Measurements from ENCODE around the gene NALCN. TPM values are rescaled to one million over a fixed set of nuclear protein-coding genes. Genes with fewer than 3 reads are reported as not detected.

Gene NALCN
- total and polyA plus RNA-seq, 2 experiments from 2014 or later: 0.50 to 0.87 TPM

- no peaks in the 10 kb centered on the region for H3K9me3 Mint-ChIP-seq
- Histone ChIP-seq H3K4me2 (no peak overlapping the region), H3K4me1 (ENCODE audit: insufficient read depth) (peaks cover 17% of the 10 kb centered on the region), H4K20me1 (replicated peaks; ENCODE audit: insufficient read depth) (no peaks in the 10 kb centered on the region), H3K79me2 (replicated peaks; ENCODE audit: insufficient read depth) (no peaks in the 10 kb centered on the region), H3K9me2 (ENCODE audit: insufficient read depth) (no peaks in the 10 kb centered on the region), H3K27me3 (ENCODE audit: insufficient read depth) (no peaks in the 10 kb centered on the region), H3K27ac (ENCODE audit: low read depth) (no peak overlapping the region), H3F3A (replicated peaks; ENCODE audit: low read depth) (no peaks in the 10 kb centered on the region), H2AFZ (no peak overlapping the region), H3K36me3 (ENCODE audit: insufficient read depth) (no peaks in the 10 kb centered on the region), H3K4me3 (no peak overlapping the region)
- peaks cover 11% of the 10 kb centered on the region; the same call in 2 of the 3 replicates for H3K4me1 Mint-ChIP-seq
- TF ChIP-seq ZNF114 (CRISPR knock-in tag; IDR thresholded peaks at IDR 0.05) (no peak), ZNF462 (CRISPR knock-in tag; IDR thresholded peaks at IDR 0.05) (no peak), STAT1 (IDR thresholded peaks at IDR 0.05; ENCODE audit: unreplicated experiment) (no peak), NANOG (IDR thresholded peaks at IDR 0.05; ENCODE audit: borderline replicate concordance) (no peak), ETS1 (IDR thresholded peaks at IDR 0.05) (no peak), POLR2AphosphoS5 (IDR thresholded peaks at IDR 0.05; ENCODE audit: low read depth) (no peak), JUNB (IDR thresholded peaks at IDR 0.05; ENCODE audit: unreplicated experiment) (no peak), CTCF (conservative IDR thresholded peaks at IDR 0.05; ENCODE audit: low read depth in 2 of 2) (no peak), EZH2phosphoT487 (IDR thresholded peaks at IDR 0.05; ENCODE audit: unreplicated experiment) (no peak), CREB1 (CRISPR knock-in tag; IDR thresholded peaks at IDR 0.05; ENCODE audit: low read depth) (no peak), REST (IDR thresholded peaks at IDR 0.05; ENCODE audit: unreplicated experiment) (no peak), EZH2 (IDR thresholded peaks at IDR 0.05; ENCODE audit: low read depth, unreplicated experiment) (no peak), ZNF331 (CRISPR knock-in tag; IDR thresholded peaks at IDR 0.05; ENCODE audit: low read depth) (no peak)
- H3K36me3 Mint-ChIP-seq (ENCODE audit: low read depth): no peaks in the 10 kb centered on the region
- H3K27ac Mint-ChIP-seq: no peak overlapping the region
- DNase-seq (ENCODE audit: low spot score): no peak
- peaks cover 6% of the 10 kb centered on the region for H3K27me3 Mint-ChIP-seq (ENCODE audit: insufficient read depth, low read depth, poor library complexity)
- no peak overlapping the region for H3K4me3 Mint-ChIP-seq
- ATAC-seq: no peak
These were observed 143.4 kb downstream of the NALCN start for GRCh38 chr13:101272886-101273285.
